Effector CD8-positive, alpha-beta T cell (primary cell): ENCODE results near the gene PERM1.
"Not testable (repeated sequence)": the region's sequence is repeated elsewhere in the genome, so short reads cannot be mapped to it uniquely, and the experiment has no call there.

Source experiments
- DNase-seq: peaks from one replicate; lab custom pipeline; 2025; lab: John Stamatoyannopoulos, UW
- total RNA-seq, 4 experiments: gene quantifications; one replicate each; lab custom pipeline; 2026; lab: John Stamatoyannopoulos, UW

PERM1 gene
- total RNA-seq, result 0 to 0.54 (median 0.11) reads per million in 4 experiments

GRCh38 chr1:981955-982558 lies at the start of gene PERM1:
Gene PERM1 (minus strand): TSS chr1:982093. CDS start chr1:981029, 1,064 bp downstream.
- DNase-seq, result no peak

DNA sequence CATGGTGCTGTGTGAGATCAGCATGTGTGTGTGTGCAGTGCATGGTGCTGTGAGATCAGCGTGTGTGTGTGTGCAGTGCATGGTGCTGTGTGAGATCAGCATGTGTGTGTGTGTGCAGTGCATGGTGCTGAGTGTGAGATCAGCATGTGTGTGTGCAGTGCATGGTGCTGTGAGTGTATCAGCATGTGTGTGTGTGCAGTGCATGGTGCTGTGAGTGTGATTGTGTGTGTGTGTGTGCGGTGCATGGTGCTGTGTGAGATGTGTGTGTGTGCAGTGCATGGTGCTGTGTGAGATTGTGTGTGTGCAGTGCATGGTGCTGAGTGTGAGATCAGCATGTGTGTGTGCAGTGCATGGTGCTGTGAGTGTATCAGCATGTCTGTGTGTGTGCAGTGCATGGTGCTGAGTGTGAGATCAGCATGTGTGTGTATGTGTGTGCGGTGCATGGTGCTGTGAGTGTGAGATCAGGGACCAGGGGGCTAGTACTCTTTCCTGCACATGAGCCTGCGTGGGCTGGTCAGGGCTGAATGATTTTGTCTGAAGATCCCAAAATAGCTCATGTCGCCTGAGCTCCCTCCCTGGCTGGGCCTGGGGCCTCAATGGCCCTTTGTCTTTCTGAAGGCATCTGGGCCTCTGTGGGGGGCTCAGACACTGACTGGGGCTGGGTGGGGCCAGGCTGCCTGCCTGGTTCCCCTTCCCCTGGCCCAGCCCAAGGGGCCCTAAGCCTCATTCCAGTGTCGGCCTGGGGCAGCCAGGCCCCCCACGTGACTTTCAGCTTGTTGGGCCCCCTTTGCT lies 49.2 kb upstream of the PERM1 start:
- DNase-seq, result not testable (repeated sequence)

GRCh38 chr1:1027791-1028190 lies 45.9 kb upstream of the PERM1 start:
- no peak for DNase-seq

DNA sequence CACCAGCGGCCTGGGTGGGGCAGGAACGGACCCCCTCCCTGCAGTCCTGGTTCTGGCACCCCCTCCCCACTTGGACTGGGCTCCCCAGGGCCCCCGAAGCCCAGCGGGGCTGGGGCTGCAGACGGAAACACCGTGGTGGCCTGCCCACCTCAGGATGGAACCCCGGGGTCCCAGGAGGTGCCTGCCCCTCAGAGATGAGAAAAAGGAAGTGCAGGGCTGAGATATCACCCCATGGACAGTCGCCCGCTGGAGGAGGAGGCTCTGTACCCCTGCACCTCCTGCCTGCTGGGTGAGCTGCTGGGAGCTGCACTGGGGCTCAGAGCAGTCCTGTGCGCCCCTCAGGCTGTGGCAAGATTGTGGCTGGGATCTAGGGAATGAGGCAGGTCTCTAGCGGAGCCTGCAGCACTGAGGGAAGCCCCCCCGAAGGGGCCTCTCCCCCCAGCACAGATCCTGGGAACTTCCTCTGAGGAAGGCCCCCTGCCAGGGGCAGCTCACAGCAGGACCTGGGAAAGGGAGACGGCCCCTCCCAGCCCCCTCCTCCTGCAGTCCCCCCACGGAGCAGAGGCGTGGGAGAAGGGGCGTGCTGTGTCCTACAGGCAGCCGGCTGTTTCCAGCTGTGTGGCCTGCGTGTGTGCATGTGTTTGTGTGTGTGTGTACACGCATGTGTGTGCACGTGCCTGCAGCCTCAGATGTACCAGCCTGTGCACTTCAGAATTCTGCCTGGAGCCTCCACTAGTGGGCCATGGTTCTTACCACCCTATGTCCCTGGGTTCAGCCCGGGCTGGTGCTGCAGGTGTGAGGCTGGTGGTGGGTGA lies 44.9 kb upstream of the PERM1 start:
- no peak for DNase-seq

- DNase-seq, result no peak
Observed at GRCh38 chr1:1025730-1026129, 43.8 kb upstream of the PERM1 start.

GRCh38 chr1:1024771-1025699 lies 43.1 kb upstream of the PERM1 start:
- no peak for DNase-seq

GRCh38 chr1:1024149-1024770 lies 42.4 kb upstream of the PERM1 start:
- no peak for DNase-seq

- no peak for DNase-seq
Observed at GRCh38 chr1:1023700-1024099, 41.8 kb upstream of the PERM1 start.

DNA sequence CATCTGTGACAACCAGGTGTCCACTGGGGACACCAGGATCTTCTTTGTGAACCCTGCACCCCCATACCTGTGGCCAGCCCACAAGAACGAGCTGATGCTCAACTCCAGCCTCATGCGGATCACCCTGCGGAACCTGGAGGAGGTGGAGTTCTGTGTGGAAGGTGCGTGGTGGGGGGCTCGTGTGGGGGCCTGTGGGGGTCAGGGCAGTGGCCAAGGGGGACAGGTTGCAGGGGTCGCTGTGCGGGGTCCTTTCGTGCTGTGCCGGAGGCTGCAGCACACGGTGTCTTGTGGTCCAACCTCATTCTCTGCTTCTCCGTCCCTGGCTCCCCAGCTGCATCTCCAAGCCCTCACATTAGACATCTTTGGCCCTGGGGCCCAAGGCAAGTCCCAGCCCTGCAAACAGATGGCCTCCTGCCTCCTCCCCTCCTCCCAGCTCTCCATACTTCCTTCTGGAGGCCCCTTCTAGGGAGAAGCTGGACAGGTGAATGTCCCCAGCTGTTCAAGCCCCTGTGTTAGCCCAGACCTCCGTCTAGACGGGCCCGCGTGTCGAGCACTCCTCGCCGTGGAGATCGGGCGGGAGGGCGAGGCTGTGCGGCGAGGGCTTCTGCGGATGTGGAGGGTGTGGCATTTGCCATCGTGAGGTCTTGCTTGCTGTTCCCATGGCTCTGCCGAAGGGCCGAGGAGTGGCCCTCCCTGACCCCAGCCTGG lies 40.6 kb upstream of the PERM1 start:
- DNase-seq, result no peak

DNA sequence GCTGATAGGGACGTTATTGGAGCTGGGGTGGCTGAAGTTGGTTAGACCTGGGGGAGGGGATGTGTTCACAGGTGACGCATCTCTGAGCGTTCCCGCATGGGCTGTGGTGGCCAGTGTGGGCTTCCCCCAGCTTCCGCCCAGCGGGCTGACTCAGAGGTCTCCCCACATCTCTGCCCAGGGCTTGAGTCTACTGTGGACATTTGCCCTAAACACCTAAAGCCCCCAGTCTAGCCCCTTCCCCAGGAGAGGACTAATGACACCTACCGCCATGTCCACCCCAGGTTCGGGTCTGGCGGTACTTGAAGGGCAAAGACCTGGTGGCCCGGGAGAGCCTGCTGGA lies 40.0 kb upstream of the PERM1 start:
- no peak for DNase-seq

- no peak for DNase-seq
Observed at GRCh38 chr1:1021010-1021919, 39.4 kb upstream of the PERM1 start.

GRCh38 chr1:1020415-1021009 lies 38.6 kb upstream of the PERM1 start:
- DNase-seq, result no peak

DNA sequence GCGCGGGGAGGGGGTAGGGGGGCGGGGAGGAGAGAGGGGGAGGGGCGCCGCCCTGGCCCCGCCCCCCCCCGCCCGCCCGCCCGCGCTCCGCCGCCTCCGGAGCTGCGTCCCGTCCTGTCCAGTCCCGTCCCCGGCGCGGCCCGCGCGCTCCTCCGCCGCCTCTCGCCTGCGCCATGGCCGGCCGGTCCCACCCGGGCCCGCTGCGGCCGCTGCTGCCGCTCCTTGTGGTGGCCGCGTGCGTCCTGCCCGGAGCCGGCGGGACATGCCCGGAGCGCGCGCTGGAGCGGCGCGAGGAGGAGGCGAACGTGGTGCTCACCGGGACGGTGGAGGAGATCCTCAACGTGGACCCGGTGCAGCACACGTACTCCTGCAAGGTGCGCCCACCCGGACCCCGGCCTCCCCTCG lies 38.1 kb upstream of the PERM1 start, which contains the start of gene AGRN:
Gene AGRN (plus strand): TSS at position 121 of the 405 bp plus-strand sequence. CDS start 53 bp downstream, at position 174.
- DNase-seq, result no peak

GRCh38 chr1:1019122-1019999 lies 37.5 kb upstream of the PERM1 start:
- DNase-seq, result peak; percentile 71

DNA sequence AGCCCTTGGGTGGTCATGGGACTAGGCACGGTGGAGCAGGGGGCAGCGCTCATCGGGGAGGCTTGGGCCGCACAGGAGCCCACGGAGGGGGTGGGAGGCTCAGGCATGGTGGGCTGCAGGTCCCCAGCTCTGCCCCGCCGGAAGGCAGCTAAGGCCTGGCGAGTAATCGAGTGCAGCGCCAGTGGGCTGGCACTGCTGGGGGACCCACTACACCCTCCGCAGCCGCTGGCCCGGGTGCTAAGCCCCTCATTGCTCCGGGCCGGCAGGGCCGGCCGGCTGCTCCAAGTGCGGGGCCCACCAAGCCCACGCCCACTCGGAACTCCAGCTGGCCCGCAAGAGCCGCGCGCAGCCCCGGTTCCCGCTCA lies 36.4 kb upstream of the PERM1 start:
- DNase-seq, result not testable (repeated sequence)

GRCh38 chr1:1017397-1018320 lies 35.8 kb upstream of the PERM1 start:
- not testable (repeated sequence) for DNase-seq
